ENCODE results near the gene PSMG3.
A peak's percentile ranks its signal among the peaks of the same experiment; 100 is the strongest.

- TF ChIP-seq POLR2AphosphoS5 (IDR thresholded peaks at IDR 0.05) (peak; percentile 97), POLR2A (IDR thresholded peaks at IDR 0.05) (peak; percentile 85)
- TF ChIP-seq, protein P1, sequence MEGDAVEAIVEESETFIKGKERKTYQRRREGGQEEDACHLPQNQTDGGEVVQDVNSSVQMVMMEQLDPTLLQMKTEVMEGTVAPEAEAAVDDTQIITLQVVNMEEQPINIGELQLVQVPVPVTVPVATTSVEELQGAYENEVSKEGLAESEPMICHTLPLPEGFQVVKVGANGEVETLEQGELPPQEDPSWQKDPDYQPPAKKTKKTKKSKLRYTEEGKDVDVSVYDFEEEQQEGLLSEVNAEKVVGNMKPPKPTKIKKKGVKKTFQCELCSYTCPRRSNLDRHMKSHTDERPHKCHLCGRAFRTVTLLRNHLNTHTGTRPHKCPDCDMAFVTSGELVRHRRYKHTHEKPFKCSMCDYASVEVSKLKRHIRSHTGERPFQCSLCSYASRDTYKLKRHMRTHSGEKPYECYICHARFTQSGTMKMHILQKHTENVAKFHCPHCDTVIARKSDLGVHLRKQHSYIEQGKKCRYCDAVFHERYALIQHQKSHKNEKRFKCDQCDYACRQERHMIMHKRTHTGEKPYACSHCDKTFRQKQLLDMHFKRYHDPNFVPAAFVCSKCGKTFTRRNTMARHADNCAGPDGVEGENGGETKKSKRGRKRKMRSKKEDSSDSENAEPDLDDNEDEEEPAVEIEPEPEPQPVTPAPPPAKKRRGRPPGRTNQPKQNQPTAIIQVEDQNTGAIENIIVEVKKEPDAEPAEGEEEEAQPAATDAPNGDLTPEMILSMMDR (IDR thresholded peaks at IDR 0.05) = no peak
Measured at GRCh38 chr7:1536743-1537534, 32.9 kb downstream of the PSMG3 start.

Measured in prostate gland (tissue), 2 donors.